Tibial artery (tissue), 4 donors: ENCODE measurements around the gene MMS19.

Experiments
- DNase-seq, 2 donors: peaks; one replicate each; pipeline ENCODE4 v3.0.0-alpha.2; 2019
- H3K27ac ChIP-seq, 2 donors: fragments of 200-600 bp; sonication (generic) in 1 of 2; 1 replicate in 1 of 2; 2 replicates in 1 of 2; pipeline ENCODE4 v1.5.1; 2018 to 2019; ENCODE audit warnings: mild to moderate bottlenecking in 1 of 2
- H3K27me3 ChIP-seq, 2 donors: fragments of 200-600 bp; sonication (generic) in 1 of 2; one replicate each; pipeline versions ENCODE4 v1.5.1 to v1.6.0; 2016 to 2019
- H3K36me3 ChIP-seq, 3 donors: fragments of 200-600 bp; sonication (generic) in 2 of 3; one replicate each; pipeline ENCODE4 v1.5.1; 2016 to 2019; ENCODE audit warnings: mild to moderate bottlenecking in 2 of 3
- H3K4me1 ChIP-seq, 4 donors: fragments of 200-600 bp; sonication (generic) in 2 of 4; 1 replicate in 3 of 4; 2 replicates in 1 of 4; pipeline ENCODE4 v1.5.1; 2016 to 2019
- H3K4me3 ChIP-seq, 2 donors: fragments of 200-600 bp; sonication (generic) in 1 of 2; 1 replicate in 1 of 2; 2 replicates in 1 of 2; pipeline ENCODE4 v1.5.1; 2018 to 2019; ENCODE audit warnings: mild to moderate bottlenecking in 2 of 2
- H3K9me3 ChIP-seq, 3 donors: fragments of 200-600 bp; sonication (generic) in 1 of 3; one replicate each; pipeline ENCODE4 v1.5.1; 2016 to 2019
- intact Hi-C: fragments of 100-400 bp; cut with DNase I; formaldehyde crosslinking; loops from one replicate; pipeline ENCODE4 v1.15.0; 2023; ENCODE audit warnings: low total_unique reads
- TF ChIP-seq, protein P1 (sequence below), 2 experiments: fragments of 200-600 bp in 1 of 2; fragments of 450-650 bp in 1 of 2; IDR thresholded peaks; one replicate each; pipeline ENCODE4 v1.5.1; 2017 to 2019; ENCODE audit warnings: antibody characterized with exemption in 2 of 2, mild to moderate bottlenecking in 1 of 2, moderate library complexity in 1 of 2

The MMS19 gene, protein sequence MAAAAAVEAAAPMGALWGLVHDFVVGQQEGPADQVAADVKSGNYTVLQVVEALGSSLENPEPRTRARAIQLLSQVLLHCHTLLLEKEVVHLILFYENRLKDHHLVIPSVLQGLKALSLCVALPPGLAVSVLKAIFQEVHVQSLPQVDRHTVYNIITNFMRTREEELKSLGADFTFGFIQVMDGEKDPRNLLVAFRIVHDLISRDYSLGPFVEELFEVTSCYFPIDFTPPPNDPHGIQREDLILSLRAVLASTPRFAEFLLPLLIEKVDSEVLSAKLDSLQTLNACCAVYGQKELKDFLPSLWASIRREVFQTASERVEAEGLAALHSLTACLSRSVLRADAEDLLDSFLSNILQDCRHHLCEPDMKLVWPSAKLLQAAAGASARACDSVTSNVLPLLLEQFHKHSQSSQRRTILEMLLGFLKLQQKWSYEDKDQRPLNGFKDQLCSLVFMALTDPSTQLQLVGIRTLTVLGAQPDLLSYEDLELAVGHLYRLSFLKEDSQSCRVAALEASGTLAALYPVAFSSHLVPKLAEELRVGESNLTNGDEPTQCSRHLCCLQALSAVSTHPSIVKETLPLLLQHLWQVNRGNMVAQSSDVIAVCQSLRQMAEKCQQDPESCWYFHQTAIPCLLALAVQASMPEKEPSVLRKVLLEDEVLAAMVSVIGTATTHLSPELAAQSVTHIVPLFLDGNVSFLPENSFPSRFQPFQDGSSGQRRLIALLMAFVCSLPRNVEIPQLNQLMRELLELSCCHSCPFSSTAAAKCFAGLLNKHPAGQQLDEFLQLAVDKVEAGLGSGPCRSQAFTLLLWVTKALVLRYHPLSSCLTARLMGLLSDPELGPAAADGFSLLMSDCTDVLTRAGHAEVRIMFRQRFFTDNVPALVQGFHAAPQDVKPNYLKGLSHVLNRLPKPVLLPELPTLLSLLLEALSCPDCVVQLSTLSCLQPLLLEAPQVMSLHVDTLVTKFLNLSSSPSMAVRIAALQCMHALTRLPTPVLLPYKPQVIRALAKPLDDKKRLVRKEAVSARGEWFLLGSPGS

GRCh38 chr10:97498076-97498840 is at the start of gene MMS19:
Gene MMS19, minus strand, starts transcription at chr10:97498422. Its CDS starts 38 bp downstream, at chr10:97498384.
- H3K9me3 ChIP-seq, result no peaks in the 10 kb centered on the region
- DNase-seq, result peak; percentile 100
- intact Hi-C loops, result no loop called here
- H3K4me1 ChIP-seq, result peaks cover 0 to 43% (median 23%) of the 10 kb centered on the region in 4 donors
- peaks cover 0 to under 1% (median 0%) of the 10 kb centered on the region in 3 donors for H3K36me3 ChIP-seq
- peak within 1 kb of the TSS; percentile 87 to 98 for H3K27ac ChIP-seq
- no peaks in the 10 kb centered on the region for H3K27me3 ChIP-seq
- TF ChIP-seq, protein P1, sequence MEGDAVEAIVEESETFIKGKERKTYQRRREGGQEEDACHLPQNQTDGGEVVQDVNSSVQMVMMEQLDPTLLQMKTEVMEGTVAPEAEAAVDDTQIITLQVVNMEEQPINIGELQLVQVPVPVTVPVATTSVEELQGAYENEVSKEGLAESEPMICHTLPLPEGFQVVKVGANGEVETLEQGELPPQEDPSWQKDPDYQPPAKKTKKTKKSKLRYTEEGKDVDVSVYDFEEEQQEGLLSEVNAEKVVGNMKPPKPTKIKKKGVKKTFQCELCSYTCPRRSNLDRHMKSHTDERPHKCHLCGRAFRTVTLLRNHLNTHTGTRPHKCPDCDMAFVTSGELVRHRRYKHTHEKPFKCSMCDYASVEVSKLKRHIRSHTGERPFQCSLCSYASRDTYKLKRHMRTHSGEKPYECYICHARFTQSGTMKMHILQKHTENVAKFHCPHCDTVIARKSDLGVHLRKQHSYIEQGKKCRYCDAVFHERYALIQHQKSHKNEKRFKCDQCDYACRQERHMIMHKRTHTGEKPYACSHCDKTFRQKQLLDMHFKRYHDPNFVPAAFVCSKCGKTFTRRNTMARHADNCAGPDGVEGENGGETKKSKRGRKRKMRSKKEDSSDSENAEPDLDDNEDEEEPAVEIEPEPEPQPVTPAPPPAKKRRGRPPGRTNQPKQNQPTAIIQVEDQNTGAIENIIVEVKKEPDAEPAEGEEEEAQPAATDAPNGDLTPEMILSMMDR (IDR thresholded peaks at IDR 0.05), result no peak
- peak within 1 kb of the TSS; percentile 82 to 97 for H3K4me3 ChIP-seq

DNA sequence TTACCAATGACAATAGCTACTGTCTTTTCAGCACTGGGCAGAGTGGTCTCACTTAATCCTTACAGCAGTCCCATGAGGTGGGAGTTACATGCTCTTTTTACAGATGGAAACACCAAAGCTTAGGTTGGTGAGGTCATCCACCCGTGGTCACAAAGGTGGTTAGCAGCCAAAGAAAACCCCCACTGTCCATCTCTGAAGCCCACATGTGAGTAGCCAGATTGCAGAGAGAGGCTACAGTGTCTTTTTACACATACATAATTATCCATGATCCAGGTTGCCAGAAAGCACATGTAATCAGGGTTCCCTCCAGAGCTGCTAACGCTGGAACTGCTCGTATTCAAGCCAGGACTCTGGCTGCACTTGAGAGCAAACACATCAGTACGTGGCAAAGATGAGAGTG is 49.7 kb upstream of the MMS19 start:
- DNase-seq, result no peak
- no peaks in the 10 kb centered on the region for H3K36me3 ChIP-seq
- H3K4me3 ChIP-seq, result no peak overlapping the region
- TF ChIP-seq, protein P1 (IDR thresholded peaks at IDR 0.05), result no peak
- no peaks in the 10 kb centered on the region for H3K9me3 ChIP-seq
- H3K4me1 ChIP-seq, result peaks cover 4 to 37% (median 18%) of the 10 kb centered on the region in 4 donors
- H3K27me3 ChIP-seq, result no peaks in the 10 kb centered on the region
- H3K27ac ChIP-seq, result no peak overlapping the region
- intact Hi-C loops, result no loop called here

GRCh38 chr10:97547271-97547600 is 49.0 kb upstream of the MMS19 start:
- no peak for DNase-seq
- peaks cover 4 to 44% (median 25%) of the 10 kb centered on the region in 4 donors for H3K4me1 ChIP-seq
- no peaks in the 10 kb centered on the region for H3K27me3 ChIP-seq
- no peak overlapping the region for H3K27ac ChIP-seq
- no peak overlapping the region for H3K4me3 ChIP-seq
- intact Hi-C loops, result no loop called here
- TF ChIP-seq, protein P1 (IDR thresholded peaks at IDR 0.05), result no peak
- H3K36me3 ChIP-seq, result no peaks in the 10 kb centered on the region
- H3K9me3 ChIP-seq, result no peaks in the 10 kb centered on the region

- H3K27ac ChIP-seq, result no peak overlapping the region
- intact Hi-C loops, result no loop called here
- no peak for DNase-seq
- TF ChIP-seq, protein P1 (IDR thresholded peaks at IDR 0.05), result no peak
- H3K9me3 ChIP-seq, result no peaks in the 10 kb centered on the region
- H3K27me3 ChIP-seq, result no peaks in the 10 kb centered on the region
- no peaks in the 10 kb centered on the region for H3K36me3 ChIP-seq
- peaks cover 4 to 49% (median 29%) of the 10 kb centered on the region in 4 donors for H3K4me1 ChIP-seq
- no peak overlapping the region for H3K4me3 ChIP-seq
Measured at GRCh38 chr10:97546456-97547270, 48.4 kb upstream of the MMS19 start.
